Measurements from ENCODE around the gene KCNH2.
"Not testable (repeated sequence)": the region's sequence is repeated elsewhere in the genome, so short reads cannot be mapped to it uniquely, and the experiment has no call there.

The KCNH2 gene

GRCh38 chr7:150978126-150978789 lies at the start of gene KCNH2:
TSS of gene KCNH2 (minus strand) at chr7:150978321. CDS start at chr7:150977913, 408 bp downstream.
- peak; percentile 65 for DNase-seq

- DNase-seq, result not testable (repeated sequence)
Observed at GRCh38 chr7:151027728-151028130, 49.6 kb upstream of the KCNH2 start.

- not testable (repeated sequence) for DNase-seq
Observed at GRCh38 chr7:151026771-151027727, 48.9 kb upstream of the KCNH2 start.

GRCh38 chr7:151025924-151026671 lies 48.0 kb upstream of the KCNH2 start:
- no peak for DNase-seq

- no peak for DNase-seq
Observed at GRCh38 chr7:151024435-151025056, 46.4 kb upstream of the KCNH2 start, which contains the start of gene ATG9B. TSS of gene ATG9B (minus strand) at chr7:151024494. CDS start at chr7:151024423, 71 bp downstream.

- no peak for DNase-seq
Observed at GRCh38 chr7:151023232-151023631, 45.1 kb upstream of the KCNH2 start.

GRCh38 chr7:151020231-151020630 lies 42.1 kb upstream of the KCNH2 start:
- no peak for DNase-seq

- DNase-seq, result no peak
Observed at GRCh38 chr7:151019130-151019447, 41.0 kb upstream of the KCNH2 start.

- peak; percentile 49 for DNase-seq
Observed at GRCh38 chr7:151018421-151019129, 40.5 kb upstream of the KCNH2 start.

GRCh38 chr7:151017953-151018420 lies 39.9 kb upstream of the KCNH2 start:
- DNase-seq, result peak; percentile 87

GRCh38 chr7:151017370-151017952 lies 39.3 kb upstream of the KCNH2 start:
- peak; percentile 30 for DNase-seq

GRCh38 chr7:151016942-151017341 lies 38.8 kb upstream of the KCNH2 start:
- DNase-seq, result no peak

- DNase-seq, result no peak
Observed at GRCh38 chr7:151016505-151016904, 38.4 kb upstream of the KCNH2 start.

GRCh38 chr7:151015967-151016366 lies 37.8 kb upstream of the KCNH2 start:
- DNase-seq, result no peak

- DNase-seq, result peak; percentile 74
Observed at GRCh38 chr7:151014950-151015349, 36.8 kb upstream of the KCNH2 start.

GRCh38 chr7:151013733-151014497 lies 35.8 kb upstream of the KCNH2 start:
- peak; percentile 94 for DNase-seq

GRCh38 chr7:151013356-151013732 lies 35.2 kb upstream of the KCNH2 start:
- DNase-seq, result no peak

GRCh38 chr7:151012911-151013347 lies 34.8 kb upstream of the KCNH2 start:
- peak; percentile 46 for DNase-seq

- no peak for DNase-seq
Observed at GRCh38 chr7:151012031-151012692, 34.0 kb upstream of the KCNH2 start.

GRCh38 chr7:151011616-151012015 lies 33.5 kb upstream of the KCNH2 start:
- not testable (repeated sequence) for DNase-seq
